NCI-H82 treated with DMSO at 0.1 percent for 48 hours (cell line): ENCODE measurements around the gene TFAP2D.

Experiments used
- DNase-seq: peaks from one replicate; lab custom pipeline; 2025; ENCODE audit not compliant: unreplicated experiment; lab: John Stamatoyannopoulos, UW

TFAP2D gene

DNA sequence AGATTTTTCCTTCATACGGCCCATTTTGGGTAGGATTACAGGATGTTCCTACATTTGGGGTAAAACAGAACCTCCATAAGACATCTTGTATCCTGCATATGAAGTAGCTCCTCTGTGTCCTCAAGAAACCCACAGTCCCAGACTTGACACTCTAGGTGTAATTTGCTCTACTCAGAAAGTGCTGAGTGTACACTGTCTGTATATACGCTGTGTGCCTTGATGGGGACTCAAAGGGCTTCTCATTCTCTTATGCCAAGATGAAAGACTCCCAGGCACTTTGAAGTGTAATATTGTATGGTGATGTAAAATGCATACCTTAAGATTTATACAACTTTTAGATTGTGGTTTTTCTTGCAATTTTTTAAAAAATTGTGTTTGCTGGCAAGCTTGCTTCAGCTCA lies 5.2 kb downstream of the TFAP2D start:
- no peak for DNase-seq

- DNase-seq: no peak
Measured at GRCh38 chr6:50720623-50721022, 7.3 kb downstream of the TFAP2D start.

DNA sequence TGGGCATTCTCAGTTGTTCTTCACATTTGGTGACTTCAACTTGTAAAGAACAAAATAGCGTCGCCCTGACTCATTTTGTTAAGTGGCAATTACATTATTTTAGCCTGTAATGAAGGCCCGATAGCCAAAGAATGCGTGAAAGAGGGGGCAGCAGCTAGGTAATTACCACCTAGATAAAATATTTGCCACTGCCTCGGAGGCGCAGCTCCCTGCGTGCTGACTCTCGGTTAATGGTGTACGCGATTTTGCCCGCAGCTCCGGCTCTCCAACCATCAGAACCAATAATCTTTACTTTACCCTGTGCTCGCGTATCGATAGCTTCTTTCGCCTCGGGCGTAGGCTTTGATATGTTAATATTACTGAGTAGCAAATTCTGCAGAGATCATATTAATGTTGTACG lies 8.7 kb downstream of the TFAP2D start:
- no peak for DNase-seq

DNA sequence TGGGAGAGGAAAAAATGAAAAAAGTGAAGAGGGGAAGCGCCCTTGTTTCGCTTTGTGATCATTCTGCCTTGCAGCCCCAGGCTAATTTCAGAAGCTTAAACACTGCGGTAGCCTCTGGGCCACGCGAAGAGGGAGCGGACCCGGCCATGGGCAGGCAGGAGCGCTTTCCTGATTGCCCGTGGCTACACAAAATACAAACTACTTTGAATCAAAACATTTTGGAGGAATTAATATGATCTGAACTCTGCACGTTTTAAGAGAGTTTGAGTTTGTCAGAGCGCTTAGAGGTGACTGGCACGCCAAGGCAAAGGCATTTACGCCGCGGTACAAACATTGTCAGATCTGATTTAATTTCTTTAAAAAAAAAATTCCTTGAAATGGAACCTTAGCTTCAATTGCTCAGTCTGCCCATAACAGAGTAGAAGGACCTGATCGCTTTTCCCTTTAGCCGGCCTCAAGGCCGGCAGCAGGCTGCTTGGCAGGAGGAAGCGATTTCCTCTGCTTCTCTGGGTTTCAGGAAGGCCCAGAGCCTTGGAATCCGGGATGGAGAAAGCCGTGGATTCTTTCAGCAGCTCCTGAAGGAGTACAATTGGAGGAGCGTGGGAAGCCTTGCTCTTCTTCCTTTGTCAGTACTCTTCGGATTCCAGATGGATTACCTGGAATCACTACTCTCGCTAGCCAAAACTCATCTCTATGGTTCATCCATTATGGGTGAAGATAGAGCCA lies 9.7 kb downstream of the TFAP2D start:
- DNase-seq: no peak

GRCh38 chr6:50724381-50725124 lies 11.2 kb downstream of the TFAP2D start:
- no peak for DNase-seq

- DNase-seq: no peak
Measured at GRCh38 chr6:50734488-50734887, 21.2 kb downstream of the TFAP2D start.

- DNase-seq: no peak
Measured at GRCh38 chr6:50742161-50742560, 28.8 kb downstream of the TFAP2D start.

DNA sequence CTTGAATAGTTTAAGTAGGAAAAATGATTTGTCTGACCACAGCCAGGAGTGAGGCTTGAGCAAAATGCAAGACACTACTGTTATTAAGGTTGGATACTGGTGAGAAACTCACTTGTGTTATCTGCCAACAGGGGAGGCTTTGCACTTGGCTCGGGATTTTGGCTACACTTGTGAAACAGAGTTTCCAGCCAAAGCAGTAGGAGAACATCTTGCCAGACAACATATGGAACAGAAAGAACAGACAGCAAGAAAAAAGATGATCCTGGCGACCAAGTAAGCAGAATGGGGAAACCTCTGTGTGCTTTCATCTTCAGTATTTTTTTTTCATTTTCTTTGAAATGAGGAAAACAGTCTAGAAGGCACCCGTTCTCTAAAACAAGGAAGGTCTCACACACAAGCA lies 31.6 kb downstream of the TFAP2D start:
- no peak for DNase-seq

GRCh38 chr6:50762798-50763197 lies 49.5 kb downstream of the TFAP2D start:
- no peak for DNase-seq

DNA sequence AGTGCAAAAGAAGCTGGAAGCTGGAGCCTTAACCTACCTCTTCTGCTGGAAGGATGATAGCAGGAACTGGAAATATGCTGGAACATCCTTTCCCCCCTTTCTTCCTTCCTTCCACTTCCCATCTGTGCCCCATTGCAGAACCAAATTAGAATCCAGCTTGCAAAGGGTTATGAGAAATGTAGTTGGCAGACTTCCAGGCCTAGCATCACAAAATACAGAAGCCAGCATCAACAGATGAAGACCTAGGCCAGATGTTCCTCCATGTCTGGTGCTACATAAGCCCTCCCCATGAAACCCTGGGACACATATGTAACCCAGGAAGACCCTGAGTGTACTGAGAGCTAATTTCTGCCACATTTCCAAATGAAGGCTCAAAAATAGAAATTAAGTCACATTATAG lies 65.4 kb downstream of the TFAP2D start:
- DNase-seq: peak; percentile 6

DNA sequence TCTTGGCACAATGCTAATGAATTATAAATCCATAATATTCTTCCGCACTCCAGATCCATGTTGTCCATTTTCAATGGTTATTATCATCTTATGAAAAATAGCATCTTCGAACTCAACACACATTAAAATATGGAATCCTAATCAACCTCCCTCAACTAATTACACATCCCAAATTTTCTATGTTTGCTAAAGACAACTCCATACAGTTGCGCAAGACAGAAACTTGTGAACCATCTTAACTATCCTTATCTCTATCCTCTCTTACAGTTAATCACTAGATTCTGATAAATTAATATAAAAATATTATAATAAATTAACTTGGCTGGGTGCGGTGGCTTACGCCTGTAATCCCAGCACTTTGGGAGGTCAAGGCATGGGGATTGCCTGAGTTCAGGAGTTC lies 67.1 kb downstream of the TFAP2D start:
- no peak for DNase-seq

- DNase-seq: no peak
Measured at GRCh38 chr6:50785921-50786320, 72.6 kb downstream of the TFAP2D start.

DNA sequence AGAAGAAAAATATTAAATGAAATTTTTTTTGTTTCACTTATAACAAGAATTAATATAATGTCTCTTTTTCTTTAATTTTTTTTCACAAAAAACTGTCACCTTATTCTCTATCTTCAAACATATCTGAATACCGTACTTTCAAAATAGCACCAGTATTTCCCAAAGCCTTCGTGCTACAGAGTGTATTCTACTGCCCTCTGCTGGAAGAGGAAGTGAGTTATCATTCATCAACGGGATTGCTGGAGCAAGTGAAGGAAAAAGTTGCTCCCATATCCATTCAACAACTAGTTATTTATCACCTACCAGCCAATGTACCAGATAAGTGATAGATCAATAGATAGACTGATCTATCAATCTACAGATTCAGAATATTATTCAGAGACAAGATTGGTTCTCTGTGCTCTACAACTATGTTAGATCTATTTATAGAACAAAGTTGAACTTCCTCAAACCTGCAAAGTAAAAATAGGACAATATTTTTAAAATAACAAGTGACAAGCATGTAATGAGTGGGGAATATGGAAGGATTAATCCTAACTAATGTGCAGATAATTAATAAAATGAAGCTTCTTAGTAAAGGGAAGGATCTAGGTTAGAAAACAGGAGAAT lies 78.7 kb downstream of the TFAP2D start:
- DNase-seq: peak; percentile 18

- DNase-seq: no peak
Measured at GRCh38 chr6:50792771-50793170, 79.4 kb downstream of the TFAP2D start.

DNA sequence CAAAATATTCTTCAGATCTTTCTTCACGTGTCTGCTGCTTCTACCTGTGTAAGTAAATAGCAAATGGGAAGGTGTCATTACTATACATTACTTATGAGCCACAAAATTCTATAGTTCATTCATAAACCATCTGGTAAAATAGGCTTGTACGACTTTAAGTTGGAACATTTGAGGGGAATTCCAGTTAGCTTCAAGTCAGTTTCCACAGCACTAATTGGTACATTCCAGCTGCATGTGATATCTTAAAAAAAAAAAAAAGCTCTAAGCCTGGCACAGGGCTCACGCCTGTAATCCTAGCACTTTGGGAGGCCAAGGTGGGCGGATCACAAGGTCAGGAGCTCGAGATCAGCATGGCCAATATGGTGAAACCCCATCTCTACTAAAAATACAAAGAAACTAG lies 82.2 kb downstream of the TFAP2D start:
- DNase-seq: no peak

DNA sequence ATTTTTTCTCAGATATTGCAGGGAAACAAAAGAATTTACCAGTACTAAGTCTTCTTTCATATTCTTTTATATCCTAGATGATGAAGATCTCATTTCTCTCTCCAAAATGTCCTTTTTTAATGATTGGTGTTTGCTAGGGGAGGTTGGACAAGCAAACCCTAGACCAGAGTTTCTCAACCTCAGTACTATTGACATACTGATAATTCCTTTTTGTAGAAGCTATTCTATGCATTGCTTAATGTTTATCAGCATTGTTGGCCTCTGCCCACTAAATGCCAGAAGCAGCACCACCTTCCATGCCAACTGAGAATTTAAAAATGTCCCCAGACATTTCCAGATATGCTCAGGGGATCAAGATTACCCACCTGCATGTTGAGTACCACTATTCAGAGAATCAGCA lies 91.0 kb downstream of the TFAP2D start:
- no peak for DNase-seq

GRCh38 chr6:50807035-50807434 lies 93.7 kb downstream of the TFAP2D start:
- no peak for DNase-seq

- no peak for DNase-seq
Measured at GRCh38 chr6:50815436-50816114, 102.2 kb downstream of the TFAP2D start.

- peak; percentile 7 for DNase-seq
Measured at GRCh38 chr6:50816115-50816675, 102.9 kb downstream of the TFAP2D start.

- DNase-seq: no peak
Measured at GRCh38 chr6:50816947-50817645, 103.8 kb downstream of the TFAP2D start.

DNA sequence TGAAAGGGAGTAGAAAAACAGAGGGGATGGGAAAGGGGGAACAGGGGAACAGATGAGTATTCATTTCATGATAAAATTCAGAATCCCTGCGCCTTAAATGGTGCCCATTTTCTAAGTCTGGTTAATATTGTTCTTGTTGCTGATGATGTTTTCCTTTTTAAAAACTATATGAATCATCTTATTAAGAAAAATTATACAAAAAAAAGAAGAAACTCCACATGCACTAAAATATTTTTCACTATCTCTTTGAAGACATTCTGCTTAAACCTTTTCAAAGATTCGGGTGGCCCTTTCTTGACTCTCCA lies 104.3 kb downstream of the TFAP2D start:
- no peak for DNase-seq
